ENCODE data around the gene NKAPD1. TPM values are rescaled to one million over a fixed set of nuclear protein-coding genes. Genes with fewer than 3 reads are reported as not detected.
"Not testable (repeated sequence)": the region's sequence is repeated elsewhere in the genome, so short reads cannot be mapped to it uniquely, and the experiment has no call there.

NKAPD1 gene
- total and polyA plus RNA-seq, 2 of the 4 experiments (the other 2 are of a cell fraction), result 8.4 to 17.2 TPM

DNA sequence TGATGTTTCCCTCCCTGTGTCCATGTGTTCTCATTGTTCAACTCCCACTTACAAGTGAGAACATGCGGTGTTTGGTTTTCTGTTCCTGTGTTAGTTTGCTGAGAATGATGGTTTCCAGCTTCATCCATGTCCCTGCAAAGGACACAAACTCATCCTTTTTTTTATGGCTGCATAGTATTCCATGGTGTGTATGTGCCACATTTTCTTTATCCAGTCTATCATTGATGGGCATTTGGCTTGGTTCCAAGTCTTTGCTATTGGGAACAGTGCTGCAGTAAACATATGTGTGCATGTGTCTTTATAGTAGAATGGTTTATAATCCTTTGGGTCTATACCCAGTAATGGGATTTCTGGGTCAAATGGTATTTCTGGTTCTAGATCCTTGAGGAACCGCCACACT is 27.5 kb upstream of the NKAPD1 start:
- H4K20me1 ChIP-seq (ENCODE audit: insufficient read depth, low read length); ATAC-seq (ENCODE audit: low read depth); H4K8ac ChIP-seq (ENCODE audit: low read depth in 2 of 2, low read length in 2 of 2); H3K56ac ChIP-seq (ENCODE audit: extremely low read depth, insufficient read depth, low read length); H4K91ac ChIP-seq (ENCODE audit: insufficient read depth, low read depth, low read length); CTCF ChIA-PET; H3K4me2 ChIP-seq (ENCODE audit: low read depth, low read length); H3K9me1 ChIP-seq (ENCODE audit: insufficient read depth, low read length); H3K14ac ChIP-seq (replicated peaks; ENCODE audit: low read depth, low read length); H4K5ac ChIP-seq (ENCODE audit: low read depth, low read length); BruUV-seq (replicated peaks); H3K4ac ChIP-seq (ENCODE audit: low read depth, low read length); H3K9me3 ChIP-seq (ENCODE audit: control insufficient read depth, insufficient read depth, low read length); H3K4me3 ChIP-seq (ENCODE audit: insufficient read depth, low read depth, low read length); H2BK5ac ChIP-seq (ENCODE audit: low read depth, low read length, poor library complexity, severe bottlenecking); H2BK15ac ChIP-seq (ENCODE audit: low read depth, low read length); H2AFZ ChIP-seq (replicated peaks; ENCODE audit: low read length, poor library complexity); H3K23ac ChIP-seq (ENCODE audit: low read depth, low read length); H2AK5ac ChIP-seq (ENCODE audit: low read depth, low read length); in situ Hi-C loops (cut with MboI; ENCODE audit: low sequenced_read_pairs); H3K27me3 ChIP-seq (ENCODE audit: control insufficient read depth, insufficient read depth, low read length); H2AK9ac ChIP-seq (replicated peaks; ENCODE audit: low read depth, low read length, poor library complexity); POLR2A ChIA-PET (ENCODE audit: unreplicated experiment); H3K27ac ChIP-seq (ENCODE audit: insufficient read depth, low read length); intact Hi-C loops (cut with micrococcal nuclease); H3K18ac ChIP-seq (ENCODE audit: low read depth, low read length); H3K9ac ChIP-seq (ENCODE audit: low read depth, low read length); H3K4me1 ChIP-seq (ENCODE audit: control insufficient read depth, insufficient read depth, low read length); DNase-seq; H2BK120ac ChIP-seq (ENCODE audit: low read depth, low read length); dilution Hi-C loops (cut with HindIII; ENCODE audit: low sequenced_read_pairs, unreplicated experiment); H2BK20ac ChIP-seq (ENCODE audit: low read depth, low read length): not testable (repeated sequence)
- H3K36me3 ChIP-seq (ENCODE audit: control insufficient read depth, insufficient read depth, low read length), result peaks cover 13% of the 10 kb centered on the region
- H3K79me1 ChIP-seq (ENCODE audit: low read depth in 1 of 2, low read length in 2 of 2), result peaks cover 4 to 10% of the 10 kb centered on the region in 2 experiments; a peak in 1 of 4 replicates
- no CpG with 5 or more reads among the region's 2 CpGs for WGBS, 2 experiments (ENCODE audit: extremely low coverage in 2 of 2, insufficient read length in 1 of 2)

DNA sequence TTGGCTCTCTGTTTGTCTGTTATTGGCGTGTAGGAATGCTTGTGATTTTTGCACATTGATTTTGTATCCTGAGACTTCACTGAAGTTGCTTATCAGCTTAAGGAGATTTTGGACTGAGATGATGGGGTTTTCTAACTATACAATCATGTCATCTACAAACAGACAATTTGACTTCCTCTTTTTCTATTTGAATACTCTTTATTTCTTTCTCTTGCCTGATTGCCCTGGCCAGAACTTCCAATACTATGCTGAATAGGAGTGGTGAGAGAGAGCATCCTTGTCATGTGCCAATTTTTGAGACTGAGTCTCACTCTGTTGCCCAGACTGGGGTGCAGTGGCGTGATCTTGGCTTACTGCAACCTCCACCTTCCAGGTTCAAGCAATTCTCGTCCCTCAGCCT is 25.8 kb upstream of the NKAPD1 start:
- peaks cover 22% of the 10 kb centered on the region for H3K36me3 ChIP-seq (ENCODE audit: control insufficient read depth, insufficient read depth, low read length)
- H3K27ac ChIP-seq (ENCODE audit: insufficient read depth, low read length); H4K5ac ChIP-seq (ENCODE audit: low read depth, low read length); H4K91ac ChIP-seq (ENCODE audit: insufficient read depth, low read depth, low read length); H2AK9ac ChIP-seq (replicated peaks; ENCODE audit: low read depth, low read length, poor library complexity); H2BK5ac ChIP-seq (ENCODE audit: low read depth, low read length, poor library complexity, severe bottlenecking); H2AFZ ChIP-seq (replicated peaks; ENCODE audit: low read length, poor library complexity); dilution Hi-C loops (cut with HindIII; ENCODE audit: low sequenced_read_pairs, unreplicated experiment); H3K4me2 ChIP-seq (ENCODE audit: low read depth, low read length); H3K4ac ChIP-seq (ENCODE audit: low read depth, low read length); H4K20me1 ChIP-seq (ENCODE audit: insufficient read depth, low read length); H2BK20ac ChIP-seq (ENCODE audit: low read depth, low read length); ATAC-seq (ENCODE audit: low read depth); intact Hi-C loops (cut with micrococcal nuclease); DNase-seq; H3K9me1 ChIP-seq (ENCODE audit: insufficient read depth, low read length); H3K4me3 ChIP-seq (ENCODE audit: insufficient read depth, low read depth, low read length); H3K27me3 ChIP-seq (ENCODE audit: control insufficient read depth, insufficient read depth, low read length); H2BK15ac ChIP-seq (ENCODE audit: low read depth, low read length); in situ Hi-C loops (cut with MboI; ENCODE audit: low sequenced_read_pairs); H3K14ac ChIP-seq (replicated peaks; ENCODE audit: low read depth, low read length); H3K18ac ChIP-seq (ENCODE audit: low read depth, low read length); H3K9ac ChIP-seq (ENCODE audit: low read depth, low read length); H3K9me3 ChIP-seq (ENCODE audit: control insufficient read depth, insufficient read depth, low read length); H3K4me1 ChIP-seq (ENCODE audit: control insufficient read depth, insufficient read depth, low read length); H4K8ac ChIP-seq (ENCODE audit: low read depth in 2 of 2, low read length in 2 of 2); H2BK120ac ChIP-seq (ENCODE audit: low read depth, low read length); H3K23ac ChIP-seq (ENCODE audit: low read depth, low read length); BruUV-seq (replicated peaks); POLR2A ChIA-PET (ENCODE audit: unreplicated experiment); H3K56ac ChIP-seq (ENCODE audit: extremely low read depth, insufficient read depth, low read length): not testable (repeated sequence)
- peaks cover 0 to 10% of the 10 kb centered on the region in 2 experiments; a peak in 2 of 4 replicates for H3K79me1 ChIP-seq (ENCODE audit: low read depth in 1 of 2, low read length in 2 of 2)
- CTCF ChIA-PET, result interaction anchor here (0.7 kb wide), 1 partner anchor 653 kb away, joined by 7 read pairs; no protein-coding TSS in a partner anchor
- H2AK5ac ChIP-seq (ENCODE audit: low read depth, low read length), result 0 out of 2 replicates have a peak overlapping the region, but pooled peaks have one; percentile 59
- 100% methylated on average over 1 of the region's 3 CpGs; no CpG with 5 or more reads in 1 of the 2 experiments for whole genome bisulfite sequencing, 2 experiments (ENCODE audit: extremely low coverage in 2 of 2, insufficient read length in 1 of 2)

Data from IMR-90 (cell line).